HPDE6-E6E7 (cell line): Measurements from ENCODE around the gene STAMBPL1.

Experiments used
- DNase-seq: peaks from one replicate; pipeline ENCODE4 v3.0.0; 2011; ENCODE audit warnings: missing footprints; ENCODE audit errors: extremely low spot score

The STAMBPL1 gene

GRCh38 chr10:88892222-88892967 is 12.3 kb downstream of the STAMBPL1 start:
- no peak for DNase-seq

- DNase-seq, result no peak
Measured at GRCh38 chr10:88893611-88894010, 13.6 kb downstream of the STAMBPL1 start.

GRCh38 chr10:88895250-88895649 is 15.2 kb downstream of the STAMBPL1 start:
- no peak for DNase-seq

- no peak for DNase-seq
Measured at GRCh38 chr10:88896372-88896993, 16.4 kb downstream of the STAMBPL1 start.

DNA sequence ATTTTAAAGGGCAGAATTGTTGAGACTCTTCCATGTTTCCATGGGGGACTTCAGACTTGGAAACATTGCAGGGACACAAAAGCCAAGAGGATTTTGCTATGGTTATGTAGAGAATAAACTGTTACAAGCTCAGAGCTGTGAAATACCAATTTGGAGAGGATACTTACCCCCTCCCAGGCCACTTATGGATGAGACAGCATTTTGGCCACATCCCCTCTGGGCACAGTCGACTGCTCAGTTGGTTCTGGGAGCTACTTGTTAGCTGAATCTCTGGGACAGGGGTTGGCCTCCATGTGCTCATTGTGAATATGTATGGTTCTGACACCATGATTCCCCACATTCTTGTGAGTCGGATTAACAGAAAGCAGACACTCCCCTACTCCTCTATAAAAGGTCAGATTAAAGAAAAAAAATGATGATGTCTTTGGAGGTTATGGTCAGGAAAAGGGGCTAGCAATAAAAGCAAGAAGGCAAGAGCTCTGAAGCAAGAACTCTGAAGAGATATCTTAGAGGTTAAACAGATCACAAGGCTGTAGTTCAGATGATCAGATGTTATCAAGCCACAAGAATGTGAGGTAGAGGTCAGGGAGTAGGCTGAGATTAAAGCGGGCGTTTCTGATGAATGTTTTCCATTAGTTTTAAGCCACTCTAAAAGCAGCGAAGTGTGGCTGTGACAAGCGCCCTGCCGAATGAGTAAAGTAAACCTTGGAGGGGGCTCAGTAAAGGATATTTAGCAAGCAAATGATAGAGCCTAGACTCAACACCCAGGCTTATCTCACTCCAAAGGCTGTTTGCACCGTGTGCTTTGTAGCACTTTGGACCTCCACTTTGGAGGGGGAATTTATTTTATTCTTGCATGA is 17.2 kb downstream of the STAMBPL1 start:
- no peak for DNase-seq

DNA sequence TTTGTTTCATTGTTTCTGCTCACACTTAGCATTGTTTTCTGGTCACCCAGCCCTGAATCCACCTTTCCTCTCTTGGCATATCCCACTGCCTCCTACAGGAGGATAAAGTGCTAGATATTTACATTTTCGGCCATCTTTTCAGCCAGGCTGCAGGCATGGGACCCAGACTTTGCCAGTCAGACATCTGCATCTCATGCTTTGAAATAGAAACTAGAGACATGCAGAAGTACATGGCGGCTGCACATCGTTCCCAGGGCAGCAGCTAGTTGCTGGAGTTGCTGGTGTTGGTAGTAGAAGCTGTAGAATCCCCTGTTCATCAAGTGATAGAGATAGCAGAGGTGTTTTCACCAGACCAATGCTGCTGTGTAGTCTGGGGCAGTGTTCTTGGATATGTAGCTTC is 18.7 kb downstream of the STAMBPL1 start:
- DNase-seq, result no peak

DNA sequence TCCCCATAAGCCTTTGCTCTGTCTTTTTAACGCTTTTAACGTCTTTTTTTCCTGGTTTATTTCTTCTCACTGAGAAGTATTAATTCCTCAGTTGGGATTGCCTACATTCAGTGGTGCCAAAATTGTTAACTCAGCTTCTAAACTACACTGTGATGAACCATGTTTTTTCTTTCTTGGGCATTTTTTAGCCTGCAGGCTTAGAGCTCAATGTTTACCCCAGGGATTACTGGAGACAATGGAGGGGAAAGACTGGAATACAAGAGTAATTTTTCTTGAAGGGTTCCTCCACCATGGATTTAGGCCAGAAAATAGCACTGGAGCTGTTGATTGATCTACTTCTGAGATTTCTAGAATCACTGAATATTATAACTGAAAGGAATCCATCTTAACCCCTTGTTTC is 19.8 kb downstream of the STAMBPL1 start:
- DNase-seq, result no peak

- no peak for DNase-seq
Measured at GRCh38 chr10:88901206-88901983, 21.4 kb downstream of the STAMBPL1 start.

GRCh38 chr10:88901984-88902789 is 22.1 kb downstream of the STAMBPL1 start:
- DNase-seq, result no peak

DNA sequence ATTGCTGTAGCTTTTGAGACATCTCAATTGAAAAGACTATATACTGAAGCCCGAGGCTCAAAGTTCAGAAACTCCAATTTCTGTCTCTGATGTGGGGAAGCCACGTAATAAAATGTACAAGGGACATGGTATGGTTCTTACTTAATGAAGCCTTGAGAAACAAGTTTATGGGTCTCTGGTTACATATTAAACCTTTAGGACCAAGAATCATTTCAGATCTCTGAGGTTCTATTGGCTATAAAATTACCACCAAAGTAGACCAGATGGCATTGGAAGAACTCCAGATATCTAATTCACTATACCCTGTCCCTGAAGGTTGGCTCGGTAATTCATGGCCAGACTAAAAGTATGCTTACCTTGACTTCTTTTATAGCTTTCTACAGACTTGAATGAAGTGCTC is 23.7 kb downstream of the STAMBPL1 start:
- DNase-seq, result no peak

GRCh38 chr10:88906921-88907320 is 26.9 kb downstream of the STAMBPL1 start:
- no peak for DNase-seq

GRCh38 chr10:88908194-88908593 is 28.1 kb downstream of the STAMBPL1 start:
- no peak for DNase-seq

GRCh38 chr10:88911116-88911515 is 31.1 kb downstream of the STAMBPL1 start:
- DNase-seq, result no peak

DNA sequence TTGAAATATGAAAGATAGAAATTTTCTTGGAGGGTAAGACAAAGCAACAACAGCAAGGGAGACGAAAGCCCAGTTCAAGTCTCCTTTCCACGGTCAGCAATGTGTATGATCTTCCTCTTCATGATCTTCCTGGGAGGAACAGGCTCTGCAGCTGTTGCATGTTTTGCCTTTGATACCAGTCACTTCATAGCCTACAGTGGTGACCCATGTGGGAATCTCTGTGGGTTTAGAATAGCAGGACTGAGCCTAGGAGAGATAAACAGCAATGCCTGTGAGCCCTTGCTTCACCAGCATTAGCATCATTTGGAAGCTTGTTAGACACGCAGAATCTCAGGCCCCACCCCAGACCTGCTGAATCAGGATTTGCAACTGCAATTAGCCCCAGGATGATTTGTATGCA is 31.8 kb downstream of the STAMBPL1 start:
- DNase-seq, result no peak

DNA sequence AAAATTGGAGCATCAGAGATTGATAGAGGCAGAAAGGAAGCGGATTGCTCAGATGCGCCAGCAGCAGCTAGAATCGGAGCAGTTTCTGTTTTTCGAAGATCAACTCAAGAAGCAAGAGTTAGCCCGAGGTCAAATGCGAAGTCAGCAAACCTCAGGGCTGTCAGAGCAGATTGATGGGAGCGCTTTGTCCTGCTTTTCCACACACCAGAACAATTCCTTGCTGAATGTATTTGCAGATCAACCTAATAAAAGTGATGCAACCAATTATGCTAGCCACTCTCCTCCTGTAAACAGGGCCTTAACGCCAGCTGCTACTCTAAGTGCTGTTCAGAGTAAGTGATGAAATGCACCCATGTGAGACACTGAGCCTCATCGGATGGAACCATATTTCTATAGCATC is 33.1 kb downstream of the STAMBPL1 start:
- DNase-seq, result no peak

- no peak for DNase-seq
Measured at GRCh38 chr10:88913788-88914187, 33.7 kb downstream of the STAMBPL1 start.

DNA sequence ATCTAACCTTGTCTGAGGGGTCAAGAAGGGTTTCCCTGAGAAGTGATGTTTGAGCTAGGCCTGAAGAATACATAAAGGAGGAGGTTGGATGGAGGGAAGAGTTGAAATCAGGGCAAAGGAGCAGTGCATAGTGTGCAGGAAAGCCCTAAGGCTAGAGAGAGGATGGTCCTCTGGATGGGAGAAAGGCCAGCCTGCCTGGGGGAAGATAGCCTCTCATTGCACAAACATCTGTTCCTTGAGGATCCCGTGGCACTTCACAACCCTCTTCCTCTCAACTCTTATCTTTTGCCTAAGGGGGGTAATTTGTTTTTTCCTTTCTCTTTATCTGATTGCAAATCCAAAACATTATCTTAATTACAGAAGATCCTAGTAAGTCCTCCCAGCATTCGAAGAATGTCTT is 35.7 kb downstream of the STAMBPL1 start:
- no peak for DNase-seq

- DNase-seq, result no peak
Measured at GRCh38 chr10:88916231-88916630, 36.2 kb downstream of the STAMBPL1 start.

DNA sequence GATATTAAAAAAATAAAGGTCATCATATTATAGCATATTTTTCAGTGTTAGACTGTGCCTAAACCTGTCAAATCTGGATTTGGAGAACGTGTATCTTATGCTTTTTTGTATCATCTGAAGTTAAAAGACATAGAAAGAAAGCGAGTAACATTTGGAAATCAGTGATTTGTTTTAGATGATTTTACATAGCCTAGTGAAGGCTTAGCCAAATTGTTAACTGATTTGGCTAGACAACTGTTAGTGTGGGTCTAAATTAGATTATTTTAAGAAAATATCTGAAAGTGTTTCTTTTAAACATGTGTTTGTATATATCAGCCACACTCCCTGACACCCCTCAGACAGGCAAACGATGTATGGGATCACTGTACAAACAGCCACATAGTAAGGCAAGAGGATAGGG is 36.9 kb downstream of the STAMBPL1 start:
- DNase-seq, result no peak

DNA sequence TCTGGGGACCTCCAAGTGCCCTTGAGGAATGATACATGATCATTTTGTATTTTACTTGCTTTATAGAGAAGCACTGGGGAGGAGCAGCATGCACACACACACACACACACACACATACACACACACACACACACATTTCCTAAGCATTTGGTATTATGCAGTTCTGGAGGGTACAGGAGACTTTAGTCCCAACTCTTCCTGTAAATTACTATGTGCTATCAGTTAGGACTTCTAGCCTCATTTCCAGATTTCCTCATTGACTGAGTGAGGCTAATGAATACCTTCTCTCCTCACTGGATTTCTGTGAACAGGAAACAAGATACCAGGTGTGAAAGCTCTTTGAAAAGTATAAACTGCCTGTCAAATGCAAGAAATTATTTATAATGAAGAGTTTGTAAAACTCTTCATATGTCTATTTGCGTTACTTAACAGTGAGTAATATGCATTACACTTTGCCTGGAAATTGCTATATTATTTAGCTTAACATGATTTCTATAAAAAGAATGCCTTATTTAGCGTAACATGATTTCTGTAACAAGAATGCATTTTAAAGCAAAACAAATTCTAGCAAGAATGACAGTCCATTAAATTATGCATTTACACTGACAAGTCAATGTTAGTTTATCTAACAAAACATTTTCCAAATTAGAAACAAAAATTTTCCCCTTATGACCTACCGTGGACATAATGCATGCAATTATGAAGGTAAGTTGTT is 38.3 kb downstream of the STAMBPL1 start:
- no peak for DNase-seq
